ENCODE results near the gene TOLLIP.

DNA sequence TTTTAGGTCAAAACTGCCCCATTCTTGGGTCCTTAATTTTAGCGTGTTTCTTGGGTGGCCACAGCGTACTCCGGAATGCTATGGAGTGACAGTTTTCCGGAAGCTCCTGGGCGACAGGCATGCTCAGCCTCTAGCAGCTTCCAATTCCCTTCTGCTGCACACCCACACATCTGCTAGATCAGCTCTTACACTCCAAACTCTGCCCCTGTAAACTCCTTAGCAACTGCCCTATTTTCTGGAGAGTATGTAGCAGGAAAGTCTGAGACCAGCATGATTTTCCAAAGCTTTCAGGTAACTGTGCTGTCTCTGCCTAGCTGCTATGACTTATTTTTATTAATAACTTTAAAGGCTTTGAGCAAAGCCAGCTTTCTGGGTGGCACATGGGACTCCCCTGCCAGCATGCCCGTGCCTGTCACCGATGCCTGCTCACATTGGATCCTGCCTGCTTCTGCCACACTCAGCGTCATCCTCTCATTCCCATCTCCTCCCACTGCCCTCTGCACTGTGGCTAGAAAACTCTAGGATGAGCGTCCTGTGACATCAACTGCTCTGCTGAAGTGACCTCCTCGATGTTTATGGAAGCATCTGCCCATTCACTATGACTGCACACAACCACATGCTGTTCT, 17.3 kb downstream of the TOLLIP start:
- TF ChIP-seq, protein P1, sequence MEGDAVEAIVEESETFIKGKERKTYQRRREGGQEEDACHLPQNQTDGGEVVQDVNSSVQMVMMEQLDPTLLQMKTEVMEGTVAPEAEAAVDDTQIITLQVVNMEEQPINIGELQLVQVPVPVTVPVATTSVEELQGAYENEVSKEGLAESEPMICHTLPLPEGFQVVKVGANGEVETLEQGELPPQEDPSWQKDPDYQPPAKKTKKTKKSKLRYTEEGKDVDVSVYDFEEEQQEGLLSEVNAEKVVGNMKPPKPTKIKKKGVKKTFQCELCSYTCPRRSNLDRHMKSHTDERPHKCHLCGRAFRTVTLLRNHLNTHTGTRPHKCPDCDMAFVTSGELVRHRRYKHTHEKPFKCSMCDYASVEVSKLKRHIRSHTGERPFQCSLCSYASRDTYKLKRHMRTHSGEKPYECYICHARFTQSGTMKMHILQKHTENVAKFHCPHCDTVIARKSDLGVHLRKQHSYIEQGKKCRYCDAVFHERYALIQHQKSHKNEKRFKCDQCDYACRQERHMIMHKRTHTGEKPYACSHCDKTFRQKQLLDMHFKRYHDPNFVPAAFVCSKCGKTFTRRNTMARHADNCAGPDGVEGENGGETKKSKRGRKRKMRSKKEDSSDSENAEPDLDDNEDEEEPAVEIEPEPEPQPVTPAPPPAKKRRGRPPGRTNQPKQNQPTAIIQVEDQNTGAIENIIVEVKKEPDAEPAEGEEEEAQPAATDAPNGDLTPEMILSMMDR (IDR thresholded peaks at IDR 0.05) = no peak
- no peak for TF ChIP-seq POLR2A (IDR thresholded peaks at IDR 0.05)

Data from right lobe of liver (tissue), 4 donors.